Heart left ventricle (tissue), 13 donors: ENCODE data around the gene CD34.

Experiments
- CTCF ChIP-seq, 12 donors: fragments of 200-600 bp; sonication (generic) in 4 of 12; IDR thresholded peaks; one replicate each; pipeline versions ENCODE4 v1.5.0 to v1.8.0; 2018 to 2022; ENCODE audit warnings: antibody characterized with exemption in 12 of 12, mild to moderate bottlenecking in 5 of 12
- POLR2A ChIP-seq, 2 donors: fragments of 450-650 bp; IDR thresholded peaks; one replicate each; pipeline ENCODE4 v1.6.1; 2017; ENCODE audit warnings: antibody characterized with exemption in 2 of 2, mild to moderate bottlenecking in 2 of 2, moderate library complexity in 2 of 2
- donor health status: ischemic (EF 13 %, LVEDD 7.1; RV severe dilation, severe dysfunction).
- donor health status: DM: no; HTN: yes; CAD: no.
- donor health status: DM: no; HTN: no; CAD: no.
- donor health status: ischemic (EF 25% LVEDD 6.9; RV normal size, moderate dysfunction).
- donor health status: ischemic (EF 25% LVEDD 5.7; RV mildly dilated, moderate dysfunction).
- donor health status: ischemic (EF 35%, LVEDD 5.7; RV mildly dilated, moderate dysfunction).
- donor health status: nonischemic (EF 11% LVEDD 7.7; RV severe dilation, severe dysfunction).
- donor health status: DM: yes; HTN: yes; CAD: no.
- donor health status: PGD.
- donor health status: ischemic (EF 29% LVEDD 5.4; RV normal size, mild dysfunction).
- donor health status: nonischemic (EF 23%, LVEDD 6.1; RV moderate dilation, normal function).

GRCh38 chr1:207833956-207834660, 76.8 kb downstream of the CD34 start:
- TF ChIP-seq CTCF (IDR thresholded peaks at IDR 0.05) (no peak), POLR2A (IDR thresholded peaks at IDR 0.05) (no peak)
